Astrocyte of the cerebellum (primary cell): ENCODE measurements around the gene PCDH9.

Source experiments
- DNase-seq: peaks from one replicate; pipeline ENCODE4 v3.0.0-alpha.2; 2011; ENCODE audit warnings: low read depth
- H3K4me3 ChIP-seq: 2 replicates; pipeline ENCODE4 v1.5.1; 2011; ENCODE audit warnings: mild to moderate bottlenecking, low read depth, low read length, moderate library complexity
- in situ Hi-C: cut with HindIII; loops from 2 replicates; pipeline ENCODE4 v1.10.0; 2017; ENCODE audit warnings: low sequenced_read_pairs
- TF ChIP-seq, protein P1 (sequence below): IDR thresholded peaks from 2 replicates; pipeline ENCODE4 v1.5.1; 2012; ENCODE audit warnings: low read length, low read depth, moderate library complexity, mild to moderate bottlenecking; ENCODE audit errors: missing control alignments

Gene PCDH9

DNA sequence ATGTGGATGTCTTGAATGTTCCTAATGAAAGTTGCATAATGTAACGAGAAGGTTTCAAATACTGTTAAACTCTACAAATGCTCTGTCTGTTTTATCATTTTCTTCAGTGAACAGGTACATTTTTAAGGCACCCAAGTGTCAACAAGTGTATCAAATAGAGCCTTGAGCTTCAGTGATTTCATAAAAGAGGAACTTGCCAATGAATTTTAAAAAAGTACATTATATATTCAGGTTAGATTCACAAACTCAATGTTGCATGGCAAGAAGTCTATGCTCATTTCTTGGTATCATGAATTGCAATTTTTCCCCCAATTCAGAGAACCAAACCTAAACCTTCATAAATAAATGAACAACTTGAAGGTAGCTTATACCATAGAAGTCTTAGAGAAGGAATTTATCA lies 838.8 kb downstream of the PCDH9 start:
- no peak for DNase-seq
- TF ChIP-seq, protein P1, sequence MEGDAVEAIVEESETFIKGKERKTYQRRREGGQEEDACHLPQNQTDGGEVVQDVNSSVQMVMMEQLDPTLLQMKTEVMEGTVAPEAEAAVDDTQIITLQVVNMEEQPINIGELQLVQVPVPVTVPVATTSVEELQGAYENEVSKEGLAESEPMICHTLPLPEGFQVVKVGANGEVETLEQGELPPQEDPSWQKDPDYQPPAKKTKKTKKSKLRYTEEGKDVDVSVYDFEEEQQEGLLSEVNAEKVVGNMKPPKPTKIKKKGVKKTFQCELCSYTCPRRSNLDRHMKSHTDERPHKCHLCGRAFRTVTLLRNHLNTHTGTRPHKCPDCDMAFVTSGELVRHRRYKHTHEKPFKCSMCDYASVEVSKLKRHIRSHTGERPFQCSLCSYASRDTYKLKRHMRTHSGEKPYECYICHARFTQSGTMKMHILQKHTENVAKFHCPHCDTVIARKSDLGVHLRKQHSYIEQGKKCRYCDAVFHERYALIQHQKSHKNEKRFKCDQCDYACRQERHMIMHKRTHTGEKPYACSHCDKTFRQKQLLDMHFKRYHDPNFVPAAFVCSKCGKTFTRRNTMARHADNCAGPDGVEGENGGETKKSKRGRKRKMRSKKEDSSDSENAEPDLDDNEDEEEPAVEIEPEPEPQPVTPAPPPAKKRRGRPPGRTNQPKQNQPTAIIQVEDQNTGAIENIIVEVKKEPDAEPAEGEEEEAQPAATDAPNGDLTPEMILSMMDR, result no peak
- in situ Hi-C loops, result no loop called here
- H3K4me3 ChIP-seq, result no peak overlapping the region

DNA sequence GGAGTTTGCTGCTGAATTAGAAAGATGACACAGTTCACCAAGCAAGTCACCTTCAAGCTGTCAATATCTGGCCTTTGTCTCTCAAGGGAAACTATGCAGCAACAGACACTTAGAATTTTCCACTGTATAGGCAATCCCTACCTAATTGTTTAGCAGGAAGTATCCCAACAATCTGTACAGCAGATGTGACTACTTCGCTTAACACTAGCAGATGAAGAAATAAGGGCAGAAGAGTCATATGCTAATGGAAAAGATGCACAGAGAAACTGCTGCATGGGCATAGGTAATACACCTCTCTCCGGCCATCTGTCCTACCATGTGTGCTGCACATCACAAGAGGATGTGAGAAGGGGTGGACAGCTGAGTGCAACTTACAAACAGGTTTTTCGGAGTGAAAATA lies 851.2 kb downstream of the PCDH9 start:
- in situ Hi-C loops, result no loop called here
- TF ChIP-seq, protein P1, result no peak
- H3K4me3 ChIP-seq, result no peak overlapping the region
- no peak for DNase-seq

DNA sequence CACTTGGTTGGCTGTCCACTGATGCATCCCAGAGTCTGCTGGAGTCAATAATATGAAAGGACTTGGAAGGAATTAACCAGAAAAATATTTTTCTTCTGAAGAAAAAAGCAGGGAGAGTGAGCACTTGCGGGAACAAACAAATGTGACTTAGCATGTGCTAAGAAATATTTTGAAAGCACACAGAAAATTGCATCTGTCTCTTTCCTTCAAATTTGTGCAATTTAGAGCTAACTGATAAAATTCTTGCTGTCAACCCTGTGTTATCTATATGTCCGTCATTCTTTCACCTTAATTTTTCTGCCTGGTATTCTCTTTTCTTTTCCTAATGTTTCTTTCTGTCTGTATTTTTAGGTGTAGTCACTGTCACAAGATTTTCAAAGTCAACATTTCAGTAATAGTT lies 852.6 kb downstream of the PCDH9 start:
- H3K4me3 ChIP-seq, result no peak overlapping the region
- no peak for DNase-seq
- in situ Hi-C loops, result no loop called here
- TF ChIP-seq, protein P1, result no peak

DNA sequence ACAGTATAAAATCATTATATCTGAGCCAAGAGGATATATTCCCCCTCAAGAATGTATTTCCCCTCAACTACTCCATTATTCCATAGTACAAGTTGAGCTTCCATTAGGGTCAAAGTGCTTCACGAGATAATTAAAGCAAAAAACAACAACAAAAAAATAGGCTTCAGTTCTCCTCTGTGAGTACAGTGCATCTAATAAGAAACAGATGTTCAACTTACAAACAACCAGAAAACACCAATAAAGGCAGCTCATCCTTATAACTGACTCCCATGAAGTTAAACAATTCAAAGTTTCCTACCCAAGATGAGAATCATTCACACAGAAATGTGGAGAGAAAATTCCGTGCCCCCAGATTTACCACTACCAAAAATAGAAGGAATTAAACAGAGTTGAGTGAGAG lies 854.4 kb downstream of the PCDH9 start:
- in situ Hi-C loops, result no loop called here
- TF ChIP-seq, protein P1, result no peak
- no peak for DNase-seq
- no peak overlapping the region for H3K4me3 ChIP-seq

DNA sequence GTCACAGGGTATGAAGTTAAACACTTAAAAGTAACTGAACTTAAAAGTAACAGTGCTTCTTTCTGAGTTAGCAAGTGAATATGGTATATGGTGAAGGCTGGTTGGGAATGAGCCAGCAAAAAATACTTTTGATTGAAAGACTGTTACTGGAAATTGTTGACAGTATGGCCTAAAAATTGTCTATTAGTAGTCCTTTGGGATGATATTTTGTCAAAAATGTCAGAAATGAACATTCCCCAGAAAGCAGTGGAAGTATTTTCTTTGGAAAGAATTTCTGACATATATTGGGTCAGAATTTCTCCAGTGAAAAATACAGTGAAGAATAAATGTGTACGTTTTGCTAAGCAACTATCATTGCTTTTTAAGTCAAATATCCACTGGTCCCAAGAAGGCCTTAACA lies 860.5 kb downstream of the PCDH9 start:
- TF ChIP-seq, protein P1, result no peak
- in situ Hi-C loops, result no loop called here
- no peak overlapping the region for H3K4me3 ChIP-seq
- DNase-seq, result no peak

DNA sequence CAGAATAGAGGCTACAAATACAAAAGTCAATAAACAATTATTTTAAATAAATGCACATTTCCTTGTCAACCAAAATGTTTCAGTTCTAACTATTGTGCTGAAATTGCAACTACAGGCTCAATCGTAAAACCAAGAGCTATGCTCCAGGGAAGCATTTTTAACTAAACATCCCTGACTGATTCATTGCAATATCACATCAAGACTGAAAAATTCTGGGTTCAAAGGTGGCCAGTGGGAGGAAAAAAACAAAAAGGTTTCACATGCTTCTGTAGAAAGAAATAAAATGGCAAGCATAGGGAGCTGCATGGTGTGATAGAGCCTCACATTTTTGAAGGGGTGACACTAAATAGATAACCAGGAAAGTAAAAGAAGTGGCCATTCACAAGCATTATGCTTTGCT lies 862.8 kb downstream of the PCDH9 start:
- DNase-seq, result no peak
- TF ChIP-seq, protein P1, result no peak
- in situ Hi-C loops, result no loop called here

DNA sequence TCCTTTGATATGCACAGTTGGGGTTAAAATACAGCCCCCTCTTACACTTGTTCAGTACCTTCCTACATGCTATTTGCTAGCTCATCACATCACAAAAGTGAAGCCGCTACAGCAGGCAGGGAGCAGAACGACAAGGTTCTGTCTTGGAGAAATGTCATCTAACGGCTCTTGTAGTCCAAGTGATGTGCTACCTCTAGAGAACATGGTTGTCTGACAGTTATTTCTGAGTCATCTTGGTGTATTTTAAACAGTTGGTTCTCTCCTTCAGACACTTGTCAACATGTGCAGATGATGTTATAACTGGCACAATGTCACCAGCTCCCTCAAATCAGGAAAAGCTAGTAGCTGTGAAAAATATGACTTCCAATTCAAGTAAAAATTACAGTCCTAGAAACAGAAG lies 865.0 kb downstream of the PCDH9 start:
- no peak for DNase-seq
- TF ChIP-seq, protein P1, result no peak
- H3K4me3 ChIP-seq, result no peak overlapping the region
- in situ Hi-C loops, result no loop called here

More for the DNA sequence above, 862.8 kb downstream of the PCDH9 start:
- no peak overlapping the region for H3K4me3 ChIP-seq
